SJSA1 (cell line): ENCODE data around the gene PTGER3. TPM values are rescaled to one million over a fixed set of nuclear protein-coding genes. Genes with fewer than 3 reads are reported as not detected.
"Not testable (repeated sequence)": the region's sequence is repeated elsewhere in the genome, so short reads cannot be mapped to it uniquely, and the experiment has no call there.

Source experiments
- DNase-seq, 2 experiments: peaks; one replicate each; pipeline ENCODE4 v3.0.0-alpha.2; 2015 to 2020; ENCODE audit warnings: low spot score in 2 of 2, low read depth in 1 of 2
- H3K27ac ChIP-seq: fragments of 250-450 bp; sonication (Bioruptor Pico); 2 replicates; pipeline ENCODE4 v1.5.1; 2020; ENCODE audit warnings: mild to moderate bottlenecking, moderate library complexity
- H3K27me3 ChIP-seq: fragments of 250-450 bp; sonication (Bioruptor Pico); replicated peaks from 2 replicates; pipeline ENCODE4 v1.5.1; 2020; ENCODE audit warnings: mild to moderate bottlenecking, moderate library complexity
- H3K36me3 ChIP-seq: fragments of 250-450 bp; sonication (Bioruptor Pico); 2 replicates; pipeline ENCODE4 v1.5.1; 2020; ENCODE audit warnings: mild to moderate bottlenecking
- H3K4me1 ChIP-seq: fragments of 250-450 bp; sonication (Bioruptor Pico); replicated peaks from 2 replicates; pipeline ENCODE4 v1.6.1; 2021; ENCODE audit warnings: mild to moderate bottlenecking
- H3K4me3 ChIP-seq: fragments of 250-450 bp; sonication (Bioruptor Pico); 2 replicates; pipeline ENCODE4 v1.5.1; 2020; ENCODE audit warnings: mild to moderate bottlenecking
- H3K9me3 ChIP-seq: fragments of 250-450 bp; sonication (Bioruptor Pico); replicated peaks from 2 replicates; pipeline ENCODE4 v1.5.1; 2020; ENCODE audit warnings: mild to moderate bottlenecking
- total RNA-seq: library from RNA; depleted of rRNA; stranded (reverse); fragments of >200 nt; shearing (Covaris generic); gene quantifications from 2 replicates; pipeline ENCODE4 v1.2.3, GENCODE V29; 2014

PTGER3 gene
- total RNA-seq, 1 experiment from 2014 or later, result 14.9 TPM

DNA sequence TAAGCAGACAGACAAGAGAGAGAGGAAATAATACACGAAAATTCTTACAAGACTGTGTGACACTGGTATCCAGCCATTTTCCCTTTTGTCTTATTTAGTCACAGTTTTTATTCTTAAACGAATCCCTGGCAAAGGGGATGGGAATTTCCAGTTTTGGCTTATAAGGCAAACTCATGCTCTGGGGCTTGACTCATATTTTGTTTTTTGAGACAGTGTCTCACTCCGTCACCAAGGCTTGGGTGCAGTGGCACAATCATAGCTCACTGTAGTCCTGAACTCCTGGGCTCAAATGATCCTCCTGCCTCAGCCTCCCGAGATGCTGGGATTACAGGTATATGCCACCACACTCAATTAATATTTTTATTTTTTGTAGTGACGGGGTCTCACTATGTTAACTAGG lies 31.9 kb downstream of the PTGER3 start:
- H3K4me1 ChIP-seq, result peaks cover 25% of the 10 kb centered on the region
- no peak overlapping the region for H3K4me3 ChIP-seq
- no peaks in the 10 kb centered on the region for H3K36me3 ChIP-seq
- DNase-seq, result no peak
- H3K27me3 ChIP-seq, result no peaks in the 10 kb centered on the region
- H3K9me3 ChIP-seq, result no peaks in the 10 kb centered on the region
- no peak overlapping the region for H3K27ac ChIP-seq

GRCh38 chr1:71014178-71014579 lies 33.4 kb downstream of the PTGER3 start:
- Histone ChIP-seq H3K9me3 (no peaks in the 10 kb centered on the region), H3K27me3 (no peaks in the 10 kb centered on the region), H3K4me1 (peaks cover 25% of the 10 kb centered on the region), H3K36me3 (no peaks in the 10 kb centered on the region), H3K4me3 (no peak overlapping the region), H3K27ac (peak overlapping the region; percentile 45)
- peak in 1 of 2 experiments; percentile 65 for DNase-seq

- Histone ChIP-seq H3K4me1 (no peaks in the 10 kb centered on the region), H3K4me3 (no peak overlapping the region), H3K9me3 (no peaks in the 10 kb centered on the region), H3K27me3 (no peaks in the 10 kb centered on the region; the same call in 1 of the 2 replicates), H3K27ac (no peak overlapping the region), H3K36me3 (no peaks in the 10 kb centered on the region)
- DNase-seq, result no peak
These were observed 44.7 kb downstream of the PTGER3 start for GRCh38 chr1:71002709-71003475.

DNA sequence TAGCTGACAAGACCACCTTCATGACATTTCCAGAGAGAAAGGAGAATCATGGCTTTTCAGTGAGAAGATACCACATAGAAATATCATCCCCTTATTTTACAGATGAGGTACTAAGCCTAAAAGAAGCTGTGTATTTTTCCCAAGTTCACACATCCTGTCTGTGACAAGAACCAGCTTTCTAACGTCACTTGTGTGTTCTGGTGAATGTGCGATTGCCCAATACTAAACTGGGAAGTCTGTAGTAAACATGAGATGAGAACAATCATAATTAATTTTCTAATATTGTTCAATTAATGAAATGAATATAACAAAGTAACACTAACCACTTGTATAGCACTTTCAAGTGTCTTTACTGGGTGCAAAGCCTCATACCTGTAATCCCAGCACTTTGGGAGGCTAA lies 46.0 kb downstream of the PTGER3 start:
- Histone ChIP-seq H3K27ac (no peak overlapping the region), H3K27me3 (no peaks in the 10 kb centered on the region; the same call in 1 of the 2 replicates), H3K4me1 (no peaks in the 10 kb centered on the region), H3K36me3 (no peaks in the 10 kb centered on the region), H3K4me3 (no peak overlapping the region), H3K9me3 (no peaks in the 10 kb centered on the region)
- DNase-seq, result no peak

- Histone ChIP-seq H3K4me3 (no peak overlapping the region), H3K36me3 (no peaks in the 10 kb centered on the region), H3K27ac (no peak overlapping the region), H3K27me3 (no peaks in the 10 kb centered on the region; the same call in 1 of the 2 replicates), H3K4me1 (no peaks in the 10 kb centered on the region), H3K9me3 (no peaks in the 10 kb centered on the region)
- no peak for DNase-seq
These were observed 49.8 kb downstream of the PTGER3 start for GRCh38 chr1:70997793-70998192.

DNA sequence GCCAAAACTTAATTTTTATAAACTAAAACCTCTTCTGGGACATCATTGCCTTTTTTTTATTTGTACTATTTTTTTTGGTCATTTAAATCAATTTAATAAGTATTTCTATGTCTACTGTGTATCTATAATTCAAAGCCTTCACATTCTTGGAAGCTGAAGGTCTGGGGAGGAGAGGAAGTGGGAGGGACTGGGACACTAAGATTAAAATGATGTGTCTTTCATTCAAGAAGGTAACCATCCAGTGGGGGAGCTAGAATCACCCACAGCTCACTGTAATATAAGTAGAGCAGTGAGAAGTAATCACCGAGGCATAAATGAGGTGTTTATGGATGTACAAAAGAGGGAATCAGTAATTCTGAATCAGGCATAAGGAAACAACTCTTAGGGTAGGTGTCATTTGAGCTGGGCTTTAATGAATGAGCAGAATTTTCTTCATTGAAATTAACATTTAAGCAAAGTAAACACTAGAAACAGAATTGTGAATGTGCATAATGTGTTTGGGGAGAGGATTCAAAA lies 52.8 kb downstream of the PTGER3 start:
- DNase-seq, result no peak
- Histone ChIP-seq H3K4me1 (no peaks in the 10 kb centered on the region), H3K9me3 (no peaks in the 10 kb centered on the region)

GRCh38 chr1:70993798-70994197 lies 53.8 kb downstream of the PTGER3 start:
- Histone ChIP-seq H3K27me3 (no peaks in the 10 kb centered on the region), H3K4me1 (no peaks in the 10 kb centered on the region), H3K27ac (no peak overlapping the region), H3K4me3 (no peak overlapping the region), H3K36me3 (no peaks in the 10 kb centered on the region), H3K9me3 (no peaks in the 10 kb centered on the region)
- DNase-seq, result no peak

More for the DNA sequence above, 52.8 kb downstream of the PTGER3 start:
- no peak overlapping the region for H3K27ac ChIP-seq
- H3K36me3 ChIP-seq, result no peaks in the 10 kb centered on the region
- no peaks in the 10 kb centered on the region for H3K27me3 ChIP-seq
- H3K4me3 ChIP-seq, result no peak overlapping the region

DNA sequence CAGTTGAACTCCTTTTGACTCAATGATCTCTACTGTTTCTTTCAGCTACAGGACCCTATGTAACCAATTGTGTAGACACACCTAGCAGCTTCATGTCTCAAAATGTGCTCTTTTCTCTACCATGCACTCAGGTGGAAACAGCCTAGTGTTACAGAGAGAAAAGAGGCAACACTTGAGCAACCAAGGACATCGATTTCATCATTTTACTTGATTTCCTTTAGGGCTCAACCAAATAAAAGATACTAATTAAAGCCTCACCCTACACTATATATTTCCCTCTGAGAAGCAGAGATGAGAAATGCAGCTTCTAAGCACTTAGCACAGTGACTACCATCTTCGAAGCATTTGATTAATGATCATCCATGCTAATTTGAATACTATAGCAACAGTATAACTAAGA lies 55.1 kb downstream of the PTGER3 start:
- no peak for DNase-seq
- Histone ChIP-seq H3K4me3 (no peak overlapping the region), H3K9me3 (no peaks in the 10 kb centered on the region), H3K27ac (no peak overlapping the region), H3K27me3 (no peaks in the 10 kb centered on the region), H3K36me3 (no peaks in the 10 kb centered on the region), H3K4me1 (no peaks in the 10 kb centered on the region)

DNA sequence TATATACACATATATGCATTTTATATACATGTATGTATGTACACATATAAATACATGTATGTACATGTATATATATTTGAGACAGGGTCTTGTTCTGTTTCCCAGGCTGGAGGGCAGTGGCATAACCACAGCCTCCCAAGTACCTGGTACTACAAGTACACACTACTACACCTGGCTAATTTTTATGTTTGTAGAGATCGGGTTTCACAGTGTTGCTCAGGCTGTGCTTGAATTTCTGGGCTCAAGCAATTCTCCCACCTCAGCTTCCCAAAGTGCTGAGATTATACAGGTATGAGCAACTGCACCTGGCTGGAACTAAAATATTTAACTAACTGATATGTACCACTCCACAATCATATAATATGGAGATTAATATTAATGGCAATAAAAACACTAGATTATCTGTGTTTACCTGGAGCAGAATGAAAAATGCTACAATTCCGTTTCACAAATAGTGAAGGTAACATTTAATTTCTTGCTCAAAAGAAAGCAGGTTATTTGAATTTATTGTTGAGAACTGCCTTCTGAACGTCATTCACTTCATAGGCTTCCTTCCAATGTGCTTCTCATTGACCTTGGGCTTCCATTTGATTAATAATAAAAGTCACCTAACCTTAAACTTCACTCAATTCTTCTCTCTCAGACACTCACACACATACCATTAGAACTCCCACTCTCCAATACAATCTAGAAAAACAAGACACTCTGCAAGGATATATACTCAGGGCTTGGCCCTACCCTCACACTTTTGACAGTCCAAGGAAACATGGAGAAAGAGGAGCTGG lies 57.0 kb downstream of the PTGER3 start:
- no peaks in the 10 kb centered on the region for H3K9me3 ChIP-seq
- no peaks in the 10 kb centered on the region for H3K36me3 ChIP-seq
- no peaks in the 10 kb centered on the region for H3K27me3 ChIP-seq
- no peak overlapping the region for H3K27ac ChIP-seq
- H3K4me1 ChIP-seq, result no peaks in the 10 kb centered on the region
- H3K4me3 ChIP-seq, result no peak overlapping the region
- DNase-seq, result no peak

- Histone ChIP-seq H3K4me3 (no peak overlapping the region), H3K36me3 (no peaks in the 10 kb centered on the region), H3K27me3 (no peaks in the 10 kb centered on the region), H3K27ac (no peak overlapping the region), H3K9me3 (no peaks in the 10 kb centered on the region), H3K4me1 (no peaks in the 10 kb centered on the region)
- DNase-seq, result no peak
These were observed 60.1 kb downstream of the PTGER3 start for GRCh38 chr1:70987497-70987896.

DNA sequence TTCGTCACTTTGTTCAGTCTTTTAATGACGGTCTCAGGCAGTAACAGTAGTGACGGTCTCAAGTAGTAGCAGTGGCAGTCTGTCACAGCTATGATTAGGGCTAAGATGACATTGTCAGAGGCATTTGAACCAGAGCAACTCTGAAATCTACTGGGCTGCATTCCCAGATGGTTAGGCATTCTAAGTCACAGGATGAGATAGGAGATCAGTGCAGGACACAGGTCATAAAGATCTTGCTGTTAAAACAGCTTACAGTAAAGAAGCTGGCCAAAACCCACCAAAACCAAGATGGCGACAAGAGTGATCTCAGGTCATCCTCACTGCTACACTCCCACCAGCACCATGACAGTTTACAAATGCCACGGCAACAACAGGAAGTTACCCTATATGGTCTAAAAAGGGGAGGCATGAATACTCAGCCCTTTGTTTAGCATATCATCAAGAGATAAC lies 61.8 kb downstream of the PTGER3 start:
- not testable (repeated sequence) for DNase-seq, H3K36me3 ChIP-seq, H3K4me1 ChIP-seq, H3K9me3 ChIP-seq, H3K4me3 ChIP-seq, H3K27ac ChIP-seq, H3K27me3 ChIP-seq

GRCh38 chr1:70985278-70985677 lies 62.3 kb downstream of the PTGER3 start:
- not testable (repeated sequence) for H3K36me3 ChIP-seq, H3K4me3 ChIP-seq, H3K9me3 ChIP-seq, DNase-seq, H3K4me1 ChIP-seq, H3K27me3 ChIP-seq, H3K27ac ChIP-seq

DNA sequence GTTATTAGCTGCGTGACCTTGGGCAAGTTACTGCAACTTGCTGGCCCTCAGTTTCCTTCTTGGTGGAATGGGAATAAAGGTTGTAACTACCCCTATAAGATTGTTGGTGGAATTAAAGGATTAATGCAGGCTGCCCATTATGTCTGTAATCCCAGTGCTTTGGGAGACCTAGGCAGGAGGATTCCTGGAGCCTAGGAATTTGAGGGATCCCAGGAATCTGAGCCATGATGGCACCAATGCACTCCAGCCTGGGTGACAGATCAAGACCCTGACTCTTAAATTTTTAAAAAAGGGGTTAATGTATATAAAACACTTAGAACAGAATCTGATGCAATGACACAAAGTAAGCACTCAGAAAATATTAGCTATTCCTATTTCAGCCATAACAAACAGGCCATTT lies 67.3 kb downstream of the PTGER3 start:
- no peak for DNase-seq
- Histone ChIP-seq H3K27me3 (0 out of 2 replicates have a peak, but pooled peaks cover 2% of the 10 kb centered on the region), H3K36me3 (no peaks in the 10 kb centered on the region), H3K4me1 (no peaks in the 10 kb centered on the region), H3K27ac (no peak overlapping the region), H3K4me3 (no peak overlapping the region), H3K9me3 (no peaks in the 10 kb centered on the region; the same call in 1 of the 2 replicates)

DNA sequence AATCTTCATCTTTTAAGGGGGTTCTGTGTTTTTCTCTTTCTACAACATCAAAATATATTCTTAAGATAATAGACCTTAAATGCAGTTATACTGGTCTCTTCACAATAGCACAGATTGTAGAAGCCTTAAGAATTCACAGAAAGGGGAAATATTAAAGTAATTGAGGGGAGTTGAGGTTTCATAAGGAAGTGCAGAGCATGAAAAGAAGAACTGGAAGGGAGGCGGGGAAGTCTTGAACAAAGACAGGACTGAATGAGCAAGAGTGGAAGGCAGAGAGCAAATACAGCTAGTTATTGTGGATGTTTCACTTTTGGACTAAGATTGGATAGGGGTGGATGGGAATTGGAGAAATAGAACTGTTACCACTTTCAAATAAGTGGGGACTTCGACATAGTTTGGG lies 67.7 kb downstream of the PTGER3 start:
- DNase-seq, result no peak
- Histone ChIP-seq H3K4me1 (no peaks in the 10 kb centered on the region), H3K4me3 (no peak overlapping the region), H3K36me3 (no peaks in the 10 kb centered on the region), H3K27me3 (0 out of 2 replicates have a peak, but pooled peaks cover 2% of the 10 kb centered on the region), H3K9me3 (no peaks in the 10 kb centered on the region; the same call in 1 of the 2 replicates), H3K27ac (no peak overlapping the region)
